ENCODE measurements around the gene CDH18.

The CDH18 gene

GRCh38 chr5:19987612-19988361, at the start of gene CDH18:
Gene CDH18, minus strand, starts transcription at chr5:19988200. Its CDS starts 149,214 bp downstream, at chr5:19838986.
- no peak for DNase-seq

GRCh38 chr5:20034717-20035116, 46.7 kb upstream of the CDH18 start:
- no peak for DNase-seq

- no peak for DNase-seq
Measured at GRCh38 chr5:20033881-20034280, 45.9 kb upstream of the CDH18 start.

- no peak for DNase-seq
Measured at GRCh38 chr5:20032896-20033295, 44.9 kb upstream of the CDH18 start.

GRCh38 chr5:20030125-20030524, 42.1 kb upstream of the CDH18 start:
- DNase-seq = no peak

GRCh38 chr5:20029266-20029665, 41.3 kb upstream of the CDH18 start:
- no peak for DNase-seq

- no peak for DNase-seq
Measured at GRCh38 chr5:20028506-20028905, 40.5 kb upstream of the CDH18 start.

- no peak for DNase-seq
Measured at GRCh38 chr5:20023686-20024180, 35.7 kb upstream of the CDH18 start.

GRCh38 chr5:20020247-20020646, 32.2 kb upstream of the CDH18 start:
- no peak for DNase-seq

- no peak for DNase-seq
Measured at GRCh38 chr5:20017021-20017420, 29.0 kb upstream of the CDH18 start.

GRCh38 chr5:20000416-20000815, 12.4 kb upstream of the CDH18 start:
- no peak for DNase-seq

GRCh38 chr5:19988457-19988856, 457 bp upstream of the CDH18 start:
- DNase-seq = no peak

- no peak for DNase-seq
Measured at GRCh38 chr5:19986806-19987205, 1.2 kb downstream of the CDH18 start.

- no peak for DNase-seq
Measured at GRCh38 chr5:19986031-19986619, 1.9 kb downstream of the CDH18 start.

GRCh38 chr5:19978476-19978875, 9.5 kb downstream of the CDH18 start:
- DNase-seq = no peak

- DNase-seq = no peak
Measured at GRCh38 chr5:19977099-19977498, 10.9 kb downstream of the CDH18 start.

- DNase-seq = no peak
Measured at GRCh38 chr5:19975795-19976194, 12.2 kb downstream of the CDH18 start.

- DNase-seq = no peak
Measured at GRCh38 chr5:19960451-19960850, 27.5 kb downstream of the CDH18 start.

- DNase-seq = no peak
Measured at GRCh38 chr5:19959830-19960384, 28.1 kb downstream of the CDH18 start.

GRCh38 chr5:19950897-19951296, 37.1 kb downstream of the CDH18 start:
- no peak for DNase-seq

GRCh38 chr5:19940192-19940591, 47.8 kb downstream of the CDH18 start:
- DNase-seq = no peak

GRCh38 chr5:19930451-19930850, 57.5 kb downstream of the CDH18 start:
- DNase-seq = no peak

GRCh38 chr5:19928562-19929421, 59.2 kb downstream of the CDH18 start:
- no peak for DNase-seq
